GM12872 (cell line): ENCODE measurements around the gene PANK2.

Experiments
- TF ChIP-seq, protein P1 (sequence below): IDR thresholded peaks from 3 replicates; pipeline ENCODE4 v1.5.1; 2011; ENCODE audit warnings: low read depth, mild to moderate bottlenecking, low read length, moderate library complexity; ENCODE audit not compliant: insufficient read depth

PANK2 gene

GRCh38 chr20:3910853-3911252 is 21.7 kb downstream of the PANK2 start:
- TF ChIP-seq, protein P1, sequence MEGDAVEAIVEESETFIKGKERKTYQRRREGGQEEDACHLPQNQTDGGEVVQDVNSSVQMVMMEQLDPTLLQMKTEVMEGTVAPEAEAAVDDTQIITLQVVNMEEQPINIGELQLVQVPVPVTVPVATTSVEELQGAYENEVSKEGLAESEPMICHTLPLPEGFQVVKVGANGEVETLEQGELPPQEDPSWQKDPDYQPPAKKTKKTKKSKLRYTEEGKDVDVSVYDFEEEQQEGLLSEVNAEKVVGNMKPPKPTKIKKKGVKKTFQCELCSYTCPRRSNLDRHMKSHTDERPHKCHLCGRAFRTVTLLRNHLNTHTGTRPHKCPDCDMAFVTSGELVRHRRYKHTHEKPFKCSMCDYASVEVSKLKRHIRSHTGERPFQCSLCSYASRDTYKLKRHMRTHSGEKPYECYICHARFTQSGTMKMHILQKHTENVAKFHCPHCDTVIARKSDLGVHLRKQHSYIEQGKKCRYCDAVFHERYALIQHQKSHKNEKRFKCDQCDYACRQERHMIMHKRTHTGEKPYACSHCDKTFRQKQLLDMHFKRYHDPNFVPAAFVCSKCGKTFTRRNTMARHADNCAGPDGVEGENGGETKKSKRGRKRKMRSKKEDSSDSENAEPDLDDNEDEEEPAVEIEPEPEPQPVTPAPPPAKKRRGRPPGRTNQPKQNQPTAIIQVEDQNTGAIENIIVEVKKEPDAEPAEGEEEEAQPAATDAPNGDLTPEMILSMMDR = no peak

DNA sequence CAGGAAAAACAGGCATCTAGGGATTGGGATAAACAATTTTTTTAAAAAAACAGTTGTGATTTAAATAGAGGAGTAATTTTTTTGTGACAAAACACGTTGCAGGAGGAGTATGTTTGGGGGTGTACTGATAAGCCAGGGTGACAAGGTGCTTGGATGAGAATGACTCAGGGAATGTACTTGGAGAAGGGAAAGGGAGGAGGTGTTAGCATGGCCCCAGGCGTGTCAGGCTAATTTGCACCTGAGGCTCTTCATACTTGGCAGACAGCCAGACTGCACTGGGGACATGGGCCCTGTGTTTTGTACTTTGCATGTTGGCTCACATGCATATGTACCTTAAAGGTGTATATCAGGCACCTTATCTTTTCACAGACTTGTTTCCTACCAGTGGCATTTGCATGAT is 22.8 kb downstream of the PANK2 start:
- TF ChIP-seq, protein P1 = no peak

DNA sequence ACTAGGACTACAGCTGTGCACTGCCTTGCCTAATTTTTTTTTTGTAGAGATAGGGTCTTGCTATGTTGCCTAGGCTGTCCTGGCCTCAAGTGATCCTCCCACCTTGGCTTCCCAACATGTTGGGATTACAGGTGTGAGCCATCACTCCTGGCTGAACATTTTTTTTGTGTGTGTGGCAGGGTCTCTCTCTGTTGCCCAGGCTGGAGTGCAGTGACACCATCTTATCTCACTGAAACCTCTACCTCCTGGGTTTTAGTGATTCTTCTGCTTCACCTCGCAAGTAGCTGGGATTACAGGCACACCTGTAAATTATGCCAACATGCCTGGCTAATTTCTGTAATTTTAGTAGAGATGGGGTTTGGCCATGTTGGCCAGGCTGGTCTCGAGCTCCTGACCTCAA is 25.3 kb downstream of the PANK2 start:
- TF ChIP-seq, protein P1 = no peak

DNA sequence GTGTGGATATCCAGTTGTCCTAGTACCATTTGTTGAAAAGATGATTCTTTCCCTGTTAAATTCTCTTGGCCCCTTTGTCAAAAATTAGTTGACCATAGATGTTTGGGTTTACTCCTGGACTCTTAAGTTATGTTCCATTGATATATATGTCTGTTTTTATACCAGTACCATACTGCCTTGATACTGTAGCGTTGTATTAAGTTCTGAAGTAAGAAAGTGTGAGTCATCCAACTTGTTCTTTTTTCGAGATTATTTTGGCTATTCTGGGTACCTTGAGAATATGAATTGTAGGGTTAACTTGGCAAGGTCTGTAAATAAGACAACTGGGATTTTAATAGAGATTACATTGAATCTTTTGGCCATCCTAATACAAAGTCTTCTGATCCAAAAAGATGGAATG is 26.5 kb downstream of the PANK2 start:
- TF ChIP-seq, protein P1 = no peak

- TF ChIP-seq, protein P1 = no peak
These were observed 27.2 kb downstream of the PANK2 start for GRCh38 chr20:3916364-3916763.

DNA sequence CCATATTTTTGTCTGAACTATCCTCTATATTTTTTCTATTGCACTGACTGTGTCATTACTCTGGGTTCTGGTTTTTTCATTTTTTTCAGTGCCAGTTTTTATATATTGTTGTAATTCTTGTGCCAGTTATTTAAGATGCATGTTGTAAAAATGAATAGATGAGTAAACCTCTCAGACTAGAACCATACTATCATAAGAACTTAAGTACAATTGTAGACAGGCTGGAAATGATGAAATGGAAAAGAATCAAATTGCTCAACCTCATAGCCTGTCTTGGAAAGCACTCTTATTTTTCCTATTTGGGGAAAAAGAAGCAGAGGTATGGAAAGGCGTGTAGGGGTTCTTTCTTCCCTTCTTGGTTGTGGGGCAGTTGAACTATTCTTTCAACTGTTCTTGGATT is 30.2 kb downstream of the PANK2 start:
- TF ChIP-seq, protein P1 = no peak

- TF ChIP-seq, protein P1 = no peak
These were observed 33.2 kb downstream of the PANK2 start for GRCh38 chr20:3922223-3922982.

- TF ChIP-seq, protein P1 = no peak
These were observed 33.8 kb downstream of the PANK2 start for GRCh38 chr20:3922983-3923339.
